GM23338 (cell line): ENCODE data around the gene SLC8B1.

Source experiments
- CTCF ChIP-seq, 2 experiments: fragments of 200-600 bp in 1 of 2; sonication (generic) in 1 of 2; conservative IDR thresholded peaks; 2 replicates each; pipeline versions ENCODE4 v1.5.1 to v1.6.1; 2016 to 2017; ENCODE audit warnings: antibody characterized with exemption in 2 of 2, low read depth in 2 of 2, mild to moderate bottlenecking in 2 of 2, moderate library complexity in 1 of 2
- EZH2 ChIP-seq: fragments of 200-600 bp; sonication (generic); IDR thresholded peaks from one replicate; pipeline ENCODE4 v1.8.0; 2017; ENCODE audit warnings: antibody characterized with exemption, mild to moderate bottlenecking, low read depth; ENCODE audit not compliant: unreplicated experiment
- POLR2AphosphoS5 ChIP-seq: IDR thresholded peaks from 2 replicates; pipeline ENCODE4 v1.6.1; 2016; ENCODE audit warnings: antibody characterized with exemption, low read depth

GRCh38 chr12:113329791-113330417 lies 5.0 kb downstream of the SLC8B1 start:
- TF ChIP-seq CTCF (conservative IDR thresholded peaks at IDR 0.05; ENCODE audit: low read depth in 2 of 2) (no peak), POLR2AphosphoS5 (no peak), EZH2 (no peak)
